Vagina (tissue), 1 donor: ENCODE results near the gene ERCC8. TPM values are rescaled to one million over a fixed set of nuclear protein-coding genes. Genes with fewer than 3 reads are reported as not detected.

Source experiments
- total RNA-seq: library from RNA; depleted of rRNA; stranded (reverse); fragments of >200 nt; gene quantifications from one replicate; pipeline ENCODE4 v1.2.3, GENCODE V29; 2016

The ERCC8 gene
- total RNA-seq, 1 donor from 2014 or later = 5.9 TPM

Other genes starting within 250 kb of the ERCC8 start
- gene DEPDC1B, start 244.9 kb downstream of the ERCC8 start, total RNA-seq = 0.74 TPM
- 3.9 TPM for gene ELOVL7, start 100.8 kb downstream of the ERCC8 start, total RNA-seq
- 33.1 TPM for gene NDUFAF2, start 135 bp upstream of the ERCC8 start, total RNA-seq
- gene SMIM15, start 217.4 kb upstream of the ERCC8 start, total RNA-seq = 33.1 TPM